AG09319 (cell line): ENCODE results near the gene GREB1L.
A peak's percentile ranks its signal among the peaks of the same experiment; 100 is the strongest.

Experiments
- DNase-seq: peaks from one replicate; pipeline ENCODE4 v3.0.0-alpha.2; 2010; ENCODE audit warnings: low read depth; ENCODE audit errors: extremely low read depth
- TF ChIP-seq, protein P1 (sequence below): IDR thresholded peaks from 2 replicates; pipeline ENCODE4 v1.5.1; 2011; ENCODE audit warnings: low read depth, mild to moderate bottlenecking, inconsistent platforms, low read length, moderate library complexity

The GREB1L gene

DNA sequence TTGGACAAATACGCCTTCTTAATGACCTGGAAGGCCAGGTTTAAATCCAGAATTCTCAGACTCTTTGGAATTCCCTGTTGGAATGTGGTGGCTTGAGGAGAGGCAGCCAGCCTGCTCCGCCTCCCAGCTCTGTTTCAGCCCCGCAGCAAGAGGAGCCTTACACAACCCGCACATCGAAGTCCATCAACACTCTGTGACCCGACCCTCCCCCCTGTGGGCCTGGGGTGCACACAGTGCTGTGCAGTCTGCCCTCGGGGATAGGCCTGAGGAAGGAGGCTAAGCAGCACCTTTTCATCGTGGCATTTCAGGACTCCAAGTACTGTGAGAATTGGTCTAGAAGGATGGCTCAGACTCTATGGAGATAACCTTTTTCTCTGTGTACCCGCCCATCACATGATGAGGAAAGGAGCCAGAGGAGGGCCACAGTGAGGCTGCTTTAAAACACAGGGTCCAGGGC, 73.7 kb downstream of the GREB1L start:
- DNase-seq = no peak
- TF ChIP-seq, protein P1, sequence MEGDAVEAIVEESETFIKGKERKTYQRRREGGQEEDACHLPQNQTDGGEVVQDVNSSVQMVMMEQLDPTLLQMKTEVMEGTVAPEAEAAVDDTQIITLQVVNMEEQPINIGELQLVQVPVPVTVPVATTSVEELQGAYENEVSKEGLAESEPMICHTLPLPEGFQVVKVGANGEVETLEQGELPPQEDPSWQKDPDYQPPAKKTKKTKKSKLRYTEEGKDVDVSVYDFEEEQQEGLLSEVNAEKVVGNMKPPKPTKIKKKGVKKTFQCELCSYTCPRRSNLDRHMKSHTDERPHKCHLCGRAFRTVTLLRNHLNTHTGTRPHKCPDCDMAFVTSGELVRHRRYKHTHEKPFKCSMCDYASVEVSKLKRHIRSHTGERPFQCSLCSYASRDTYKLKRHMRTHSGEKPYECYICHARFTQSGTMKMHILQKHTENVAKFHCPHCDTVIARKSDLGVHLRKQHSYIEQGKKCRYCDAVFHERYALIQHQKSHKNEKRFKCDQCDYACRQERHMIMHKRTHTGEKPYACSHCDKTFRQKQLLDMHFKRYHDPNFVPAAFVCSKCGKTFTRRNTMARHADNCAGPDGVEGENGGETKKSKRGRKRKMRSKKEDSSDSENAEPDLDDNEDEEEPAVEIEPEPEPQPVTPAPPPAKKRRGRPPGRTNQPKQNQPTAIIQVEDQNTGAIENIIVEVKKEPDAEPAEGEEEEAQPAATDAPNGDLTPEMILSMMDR = no peak

DNA sequence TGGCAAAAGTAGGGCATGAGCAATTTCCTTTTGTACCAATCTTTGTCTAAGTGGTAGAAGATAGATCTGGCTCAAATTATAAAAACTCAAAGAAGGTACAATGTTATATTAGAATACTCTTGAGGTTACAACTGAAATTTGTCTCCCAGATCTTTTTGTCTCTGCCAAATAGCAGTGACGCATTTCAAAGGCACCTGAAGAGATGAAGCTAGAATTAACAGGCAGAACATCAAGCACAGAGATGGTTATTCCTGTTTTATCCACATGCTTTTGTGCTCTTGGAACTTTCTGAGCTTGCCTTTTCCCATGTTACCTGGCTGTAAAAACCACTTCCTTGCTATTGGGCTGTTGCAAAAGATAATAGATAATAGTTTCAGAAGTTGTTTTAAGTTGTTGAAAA, 74.3 kb downstream of the GREB1L start:
- TF ChIP-seq, protein P1 = no peak
- DNase-seq = no peak

DNA sequence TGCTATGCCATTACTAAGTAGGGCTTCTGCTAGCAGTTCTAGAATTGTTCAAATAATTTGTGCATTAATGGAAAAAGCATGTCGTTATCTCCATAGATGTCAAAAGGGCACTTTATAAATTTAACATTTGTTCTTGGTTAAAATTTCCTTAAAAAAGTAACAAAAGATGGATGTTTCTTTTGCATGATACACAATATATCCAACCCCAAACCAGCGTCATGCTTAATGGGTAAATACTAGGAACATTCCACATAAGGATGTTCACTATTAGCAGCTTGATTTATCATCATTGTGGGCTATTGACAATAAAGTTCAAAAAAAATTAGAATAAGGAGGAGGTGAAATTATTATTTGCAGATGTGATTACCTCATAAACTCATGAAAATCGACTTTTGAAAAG, 79.7 kb downstream of the GREB1L start:
- TF ChIP-seq, protein P1 = no peak
- no peak for DNase-seq

DNA sequence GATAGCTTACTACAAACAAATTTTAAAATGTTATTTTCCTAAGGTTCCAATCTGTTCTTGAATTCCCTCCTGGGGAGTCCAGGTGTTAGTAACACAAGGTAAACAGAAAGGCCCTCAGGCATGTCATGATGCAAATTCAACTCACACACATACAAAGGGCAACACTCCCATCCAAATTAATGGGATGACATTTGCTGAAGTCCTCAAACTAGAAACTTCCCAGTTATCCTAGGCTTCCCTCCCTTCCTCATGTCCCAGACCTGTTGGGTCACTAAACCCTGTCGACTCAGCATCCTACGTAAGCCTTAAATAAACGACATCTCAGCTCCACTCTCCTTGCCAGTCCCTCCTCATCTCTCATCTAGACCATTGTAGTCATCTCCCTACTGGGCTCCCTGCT, 85.1 kb downstream of the GREB1L start:
- DNase-seq = no peak
- TF ChIP-seq, protein P1 = no peak

DNA sequence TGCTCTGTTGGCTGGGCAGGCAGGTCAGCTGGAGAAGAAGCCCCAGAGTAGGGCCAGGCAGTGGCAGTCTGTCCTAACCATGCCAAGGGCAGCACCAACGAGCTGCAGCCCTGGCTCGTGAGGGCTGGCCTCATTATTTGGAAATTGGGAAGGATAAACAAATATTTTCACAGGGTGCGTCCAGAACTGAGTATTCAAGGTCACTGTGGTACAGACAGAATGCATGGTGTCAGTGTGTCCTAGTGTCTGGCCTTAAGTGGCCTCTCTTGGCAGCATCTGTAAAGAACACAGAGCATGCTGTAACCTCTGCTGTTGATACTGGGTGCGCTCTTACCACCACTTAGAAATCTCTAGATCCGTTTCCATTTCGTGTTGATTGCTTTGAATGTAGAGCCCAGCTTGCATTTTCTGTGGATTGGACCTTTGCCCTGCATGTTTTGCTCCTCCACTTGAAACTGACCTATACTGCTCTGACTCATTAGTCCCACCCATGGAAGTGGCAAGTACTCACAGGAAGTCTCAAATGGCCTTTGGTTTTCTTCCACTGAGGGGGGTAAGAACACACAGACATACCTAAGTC, 88.2 kb downstream of the GREB1L start:
- TF ChIP-seq, protein P1 = no peak
- peak; percentile 22 for DNase-seq

DNA sequence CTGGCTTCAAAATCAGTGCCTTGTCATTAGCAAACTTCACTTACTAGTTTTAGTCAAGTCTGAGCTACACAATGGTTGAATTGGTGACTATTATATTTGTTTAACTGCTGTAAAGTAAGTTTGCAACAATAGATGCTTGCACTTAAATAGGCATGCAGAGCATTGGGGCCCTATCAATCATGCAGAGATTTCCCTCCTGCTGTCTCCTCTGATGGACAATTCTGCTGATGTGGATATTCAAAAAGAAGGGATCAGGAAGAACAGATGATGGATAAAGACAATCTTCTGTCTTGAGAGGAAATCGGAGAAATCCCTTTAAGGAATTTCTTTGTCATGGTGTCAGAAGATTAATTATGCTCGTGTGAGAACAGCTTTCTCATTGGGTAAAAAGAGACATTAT, 89.0 kb downstream of the GREB1L start:
- no peak for DNase-seq
- TF ChIP-seq, protein P1 = no peak

DNA sequence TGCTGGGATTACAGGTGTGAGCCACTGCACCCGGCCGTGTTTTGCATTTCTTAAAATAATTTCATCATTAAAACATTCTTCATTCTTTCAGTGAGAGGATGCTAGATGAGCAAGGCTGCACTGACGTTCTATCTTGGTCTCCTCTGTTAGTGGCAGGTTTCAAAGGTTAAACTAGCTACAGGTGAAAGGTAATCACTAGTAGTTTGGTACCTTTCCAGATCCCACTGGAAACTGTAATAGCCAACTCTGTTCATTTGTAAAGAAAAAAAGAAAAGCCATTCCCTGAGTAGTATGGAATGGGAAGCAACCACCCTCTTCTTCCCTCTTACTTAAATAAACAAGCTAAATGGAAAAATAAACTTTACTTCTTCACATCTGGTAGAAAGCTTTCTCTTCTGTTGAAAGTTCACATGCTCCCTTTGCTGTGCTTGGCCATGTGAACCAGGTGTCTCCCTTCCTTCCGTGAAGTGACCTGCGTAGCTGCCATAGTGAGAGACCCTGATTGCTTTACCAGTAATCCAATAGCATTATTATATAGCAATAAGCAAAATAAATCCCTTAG, 94.0 kb downstream of the GREB1L start:
- DNase-seq = no peak
- TF ChIP-seq, protein P1 = no peak
